OCI-LY7 (cell line): ENCODE data around the gene MPRIP.

ENCODE experiments used
- EZH2phosphoT487 ChIP-seq: fragments of 200-600 bp; sonication (generic); IDR thresholded peaks from 2 replicates; pipeline ENCODE4 v1.6.1; 2018; ENCODE audit warnings: low read depth, borderline replicate concordance, mild to moderate bottlenecking, mixed run types, antibody characterized with exemption, low read length, moderate library complexity, mixed read lengths
- TF ChIP-seq, protein P1 (sequence below): fragments of 200-600 bp; sonication (generic); conservative IDR thresholded peaks from 2 replicates; pipeline ENCODE4 v1.5.1; 2014; ENCODE audit warnings: mild to moderate bottlenecking, antibody characterized with exemption, low read length, moderate library complexity, mixed read lengths

DNA sequence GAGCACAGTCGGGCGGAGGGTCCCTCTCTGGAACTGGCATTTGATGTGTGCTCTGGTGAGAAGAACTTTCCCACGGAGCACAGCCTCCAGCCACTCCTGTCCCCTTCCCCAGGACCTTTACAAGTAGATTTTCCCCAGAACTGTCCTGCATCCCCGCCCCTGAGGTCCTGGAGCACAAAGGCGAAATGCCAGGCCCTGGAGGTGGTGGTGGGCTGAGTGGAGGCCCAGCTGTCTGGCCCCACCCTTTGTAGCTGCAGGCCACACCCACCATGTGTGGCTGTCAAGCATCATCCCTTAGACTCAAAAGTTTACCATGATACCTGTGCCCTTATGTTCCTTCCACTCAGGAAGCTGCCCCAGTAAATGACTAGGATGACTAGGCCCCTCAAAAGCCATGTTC, 126.1 kb downstream of the MPRIP start:
- TF ChIP-seq, protein P1, sequence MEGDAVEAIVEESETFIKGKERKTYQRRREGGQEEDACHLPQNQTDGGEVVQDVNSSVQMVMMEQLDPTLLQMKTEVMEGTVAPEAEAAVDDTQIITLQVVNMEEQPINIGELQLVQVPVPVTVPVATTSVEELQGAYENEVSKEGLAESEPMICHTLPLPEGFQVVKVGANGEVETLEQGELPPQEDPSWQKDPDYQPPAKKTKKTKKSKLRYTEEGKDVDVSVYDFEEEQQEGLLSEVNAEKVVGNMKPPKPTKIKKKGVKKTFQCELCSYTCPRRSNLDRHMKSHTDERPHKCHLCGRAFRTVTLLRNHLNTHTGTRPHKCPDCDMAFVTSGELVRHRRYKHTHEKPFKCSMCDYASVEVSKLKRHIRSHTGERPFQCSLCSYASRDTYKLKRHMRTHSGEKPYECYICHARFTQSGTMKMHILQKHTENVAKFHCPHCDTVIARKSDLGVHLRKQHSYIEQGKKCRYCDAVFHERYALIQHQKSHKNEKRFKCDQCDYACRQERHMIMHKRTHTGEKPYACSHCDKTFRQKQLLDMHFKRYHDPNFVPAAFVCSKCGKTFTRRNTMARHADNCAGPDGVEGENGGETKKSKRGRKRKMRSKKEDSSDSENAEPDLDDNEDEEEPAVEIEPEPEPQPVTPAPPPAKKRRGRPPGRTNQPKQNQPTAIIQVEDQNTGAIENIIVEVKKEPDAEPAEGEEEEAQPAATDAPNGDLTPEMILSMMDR = no peak
- no peak for TF ChIP-seq EZH2phosphoT487
